HEK293 (cell line): Measurements from ENCODE around the gene DLEC1.

Experiments
- AEBP2 ChIP-seq: fragments of 450-650 bp; formaldehyde crosslinking; IDR thresholded peaks from 2 replicates; pipeline ENCODE4 v1.5.1; 2016; ENCODE audit warnings: missing biosample characterization, missing genetic modification characterization, borderline replicate concordance
- KLF10 ChIP-seq: fragments of 450-650 bp; IDR thresholded peaks from 2 replicates; pipeline ENCODE4 v1.5.1; 2018; ENCODE audit warnings: missing biosample characterization, mild to moderate bottlenecking, missing genetic modification characterization
- OSR2 ChIP-seq: fragments of 450-650 bp; formaldehyde crosslinking; IDR thresholded peaks from 2 replicates; pipeline ENCODE4 v1.5.1; 2016; ENCODE audit warnings: missing biosample characterization, missing genetic modification characterization
- ZNF624 ChIP-seq: fragments of 450-650 bp; formaldehyde crosslinking; IDR thresholded peaks from 2 replicates; pipeline ENCODE4 v1.5.1; 2017; ENCODE audit warnings: missing biosample characterization, missing genetic modification characterization
- TF ChIP-seq, protein P1 (sequence below): fragments of 450-650 bp; formaldehyde crosslinking; IDR thresholded peaks from 2 replicates; pipeline ENCODE4 v1.5.1; 2016; ENCODE audit warnings: missing biosample characterization, missing genetic modification characterization
- TF ChIP-seq, protein P2 (sequence below): fragments of 450-650 bp; formaldehyde crosslinking; IDR thresholded peaks from 2 replicates; pipeline ENCODE4 v1.5.1; 2016; ENCODE audit warnings: missing biosample characterization, missing genetic modification characterization

DNA sequence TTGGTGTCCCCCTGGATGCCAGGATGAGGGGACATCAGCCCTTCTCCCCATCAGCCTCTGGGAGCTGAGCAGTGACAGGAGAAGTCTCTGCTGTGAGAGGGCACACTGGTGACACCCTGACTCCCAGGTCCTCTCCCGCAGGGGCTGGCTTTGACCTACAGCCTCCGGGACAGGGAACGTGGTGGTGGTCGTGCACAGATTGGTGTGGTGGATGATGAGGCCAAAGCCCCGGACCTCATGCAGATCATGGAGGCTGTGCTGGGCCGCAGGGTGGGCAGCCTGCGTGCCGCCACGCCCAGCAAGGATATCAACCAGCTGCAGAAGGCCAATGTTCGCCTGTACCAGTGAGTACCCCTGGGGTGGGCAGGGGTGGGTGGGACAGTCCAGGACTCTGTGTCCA is 41.7 kb upstream of the DLEC1 start:
- TF ChIP-seq ZNF624 (tag by site-specific recombination) (no peak), KLF10 (no peak), AEBP2 (no peak), OSR2 (tag by site-specific recombination) (no peak)
- TF ChIP-seq, protein P1, sequence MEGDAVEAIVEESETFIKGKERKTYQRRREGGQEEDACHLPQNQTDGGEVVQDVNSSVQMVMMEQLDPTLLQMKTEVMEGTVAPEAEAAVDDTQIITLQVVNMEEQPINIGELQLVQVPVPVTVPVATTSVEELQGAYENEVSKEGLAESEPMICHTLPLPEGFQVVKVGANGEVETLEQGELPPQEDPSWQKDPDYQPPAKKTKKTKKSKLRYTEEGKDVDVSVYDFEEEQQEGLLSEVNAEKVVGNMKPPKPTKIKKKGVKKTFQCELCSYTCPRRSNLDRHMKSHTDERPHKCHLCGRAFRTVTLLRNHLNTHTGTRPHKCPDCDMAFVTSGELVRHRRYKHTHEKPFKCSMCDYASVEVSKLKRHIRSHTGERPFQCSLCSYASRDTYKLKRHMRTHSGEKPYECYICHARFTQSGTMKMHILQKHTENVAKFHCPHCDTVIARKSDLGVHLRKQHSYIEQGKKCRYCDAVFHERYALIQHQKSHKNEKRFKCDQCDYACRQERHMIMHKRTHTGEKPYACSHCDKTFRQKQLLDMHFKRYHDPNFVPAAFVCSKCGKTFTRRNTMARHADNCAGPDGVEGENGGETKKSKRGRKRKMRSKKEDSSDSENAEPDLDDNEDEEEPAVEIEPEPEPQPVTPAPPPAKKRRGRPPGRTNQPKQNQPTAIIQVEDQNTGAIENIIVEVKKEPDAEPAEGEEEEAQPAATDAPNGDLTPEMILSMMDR = no peak
- TF ChIP-seq, protein P2, sequence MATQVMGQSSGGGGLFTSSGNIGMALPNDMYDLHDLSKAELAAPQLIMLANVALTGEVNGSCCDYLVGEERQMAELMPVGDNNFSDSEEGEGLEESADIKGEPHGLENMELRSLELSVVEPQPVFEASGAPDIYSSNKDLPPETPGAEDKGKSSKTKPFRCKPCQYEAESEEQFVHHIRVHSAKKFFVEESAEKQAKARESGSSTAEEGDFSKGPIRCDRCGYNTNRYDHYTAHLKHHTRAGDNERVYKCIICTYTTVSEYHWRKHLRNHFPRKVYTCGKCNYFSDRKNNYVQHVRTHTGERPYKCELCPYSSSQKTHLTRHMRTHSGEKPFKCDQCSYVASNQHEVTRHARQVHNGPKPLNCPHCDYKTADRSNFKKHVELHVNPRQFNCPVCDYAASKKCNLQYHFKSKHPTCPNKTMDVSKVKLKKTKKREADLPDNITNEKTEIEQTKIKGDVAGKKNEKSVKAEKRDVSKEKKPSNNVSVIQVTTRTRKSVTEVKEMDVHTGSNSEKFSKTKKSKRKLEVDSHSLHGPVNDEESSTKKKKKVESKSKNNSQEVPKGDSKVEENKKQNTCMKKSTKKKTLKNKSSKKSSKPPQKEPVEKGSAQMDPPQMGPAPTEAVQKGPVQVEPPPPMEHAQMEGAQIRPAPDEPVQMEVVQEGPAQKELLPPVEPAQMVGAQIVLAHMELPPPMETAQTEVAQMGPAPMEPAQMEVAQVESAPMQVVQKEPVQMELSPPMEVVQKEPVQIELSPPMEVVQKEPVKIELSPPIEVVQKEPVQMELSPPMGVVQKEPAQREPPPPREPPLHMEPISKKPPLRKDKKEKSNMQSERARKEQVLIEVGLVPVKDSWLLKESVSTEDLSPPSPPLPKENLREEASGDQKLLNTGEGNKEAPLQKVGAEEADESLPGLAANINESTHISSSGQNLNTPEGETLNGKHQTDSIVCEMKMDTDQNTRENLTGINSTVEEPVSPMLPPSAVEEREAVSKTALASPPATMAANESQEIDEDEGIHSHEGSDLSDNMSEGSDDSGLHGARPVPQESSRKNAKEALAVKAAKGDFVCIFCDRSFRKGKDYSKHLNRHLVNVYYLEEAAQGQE (tag by site-specific recombination) = no peak
